Hepatocyte (in vitro differentiated cells): ENCODE measurements around the gene IMMP2L. TPM values are rescaled to one million over a fixed set of nuclear protein-coding genes. Genes with fewer than 3 reads are reported as not detected.

Source experiments
- DNase-seq: peaks from one replicate; pipeline ENCODE4 v3.0.0-alpha.2; 2016; ENCODE audit warnings: low spot score
- H2AFZ ChIP-seq: fragments of 200-600 bp; sonication (generic); 2 replicates; pipeline ENCODE4 v1.6.0; 2016; ENCODE audit warnings: antibody characterized with exemption, mild to moderate bottlenecking
- H3K27ac ChIP-seq: fragments of 200-600 bp; sonication (generic); 2 replicates; pipeline ENCODE4 v1.5.1; 2016; ENCODE audit warnings: mild to moderate bottlenecking
- H3K27me3 ChIP-seq: fragments of 200-600 bp; sonication (generic); 2 replicates; pipeline ENCODE4 v1.6.1; 2016
- H3K36me3 ChIP-seq: fragments of 200-600 bp; sonication (generic); replicated peaks from 2 replicates; pipeline ENCODE4 v1.5.1; 2016; ENCODE audit warnings: low read depth; ENCODE audit not compliant: insufficient read depth
- H3K4me1 ChIP-seq: fragments of 200-600 bp; sonication (generic); 2 replicates; pipeline ENCODE4 v1.5.1; 2016; ENCODE audit warnings: mild to moderate bottlenecking, moderate library complexity; ENCODE audit not compliant: insufficient read depth
- H3K4me2 ChIP-seq: fragments of 200-600 bp; sonication (generic); 2 replicates; pipeline ENCODE4 v1.6.0; 2016
- H3K4me3 ChIP-seq: fragments of 200-600 bp; sonication (generic); 2 replicates; pipeline ENCODE4 v1.5.1; 2016; ENCODE audit warnings: mild to moderate bottlenecking
- H3K79me2 ChIP-seq: fragments of 200-600 bp; sonication (generic); 2 replicates; pipeline ENCODE4 v1.6.0; 2017; ENCODE audit warnings: mild to moderate bottlenecking
- H3K9me2 ChIP-seq: fragments of 200-600 bp; sonication (generic); replicated peaks from 2 replicates; pipeline ENCODE4 v1.6.0; 2017; ENCODE audit warnings: mild to moderate bottlenecking; ENCODE audit not compliant: insufficient read depth
- H3K9me3 ChIP-seq: fragments of 200-600 bp; sonication (generic); 2 replicates; pipeline ENCODE4 v1.5.1; 2016; ENCODE audit warnings: low read depth, mild to moderate bottlenecking
- H4K20me1 ChIP-seq: fragments of 200-600 bp; sonication (generic); 2 replicates; pipeline ENCODE4 v1.6.0; 2016; ENCODE audit warnings: mild to moderate bottlenecking; ENCODE audit not compliant: insufficient read depth, poor library complexity, severe bottlenecking
- EZH2 ChIP-seq: fragments of 200-600 bp; sonication (generic); IDR thresholded peaks from 2 replicates; pipeline ENCODE4 v1.6.1; 2016; ENCODE audit warnings: antibody characterized with exemption, mild to moderate bottlenecking, borderline replicate concordance
- EZH2phosphoT487 ChIP-seq: fragments of 200-600 bp; sonication (generic); IDR thresholded peaks from one replicate; pipeline ENCODE4 v1.6.1; 2018; ENCODE audit warnings: antibody characterized with exemption, mild to moderate bottlenecking, low read depth, moderate library complexity; ENCODE audit not compliant: unreplicated experiment, severe bottlenecking
- WGBS: methylation state at CpG from one replicate; pipeline ENCODE4 v1.1.6; 2016; ENCODE audit warnings: low lambda C conversion rate; ENCODE audit errors: missing lambda C conversion rate; 5-methylcytosine and 5-hydroxymethylcytosine counted together
- polyA plus RNA-seq: library from polyadenylated mRNA; unstranded; fragments of >200 nt; fragmentation: Nextera tagmentation; extraction: Ambion mirVana; gene quantifications from 2 replicates; pipeline ENCODE4 v1.2.1, GENCODE V29; 2016
- total RNA-seq: library from RNA; depleted of rRNA; stranded (reverse); fragments of >200 nt; gene quantifications from 2 replicates; pipeline ENCODE4 v1.2.3, GENCODE V29; 2014
- TF ChIP-seq, protein P1 (sequence below): fragments of 200-600 bp; sonication (generic); IDR thresholded peaks from 2 replicates; pipeline ENCODE4 v1.5.1; 2016; ENCODE audit warnings: antibody characterized with exemption, mild to moderate bottlenecking; ENCODE audit not compliant: poor library complexity

Gene IMMP2L
- total and polyA plus RNA-seq, 2 experiments from 2014 or later, result 13.3 to 17.6 TPM

DNA sequence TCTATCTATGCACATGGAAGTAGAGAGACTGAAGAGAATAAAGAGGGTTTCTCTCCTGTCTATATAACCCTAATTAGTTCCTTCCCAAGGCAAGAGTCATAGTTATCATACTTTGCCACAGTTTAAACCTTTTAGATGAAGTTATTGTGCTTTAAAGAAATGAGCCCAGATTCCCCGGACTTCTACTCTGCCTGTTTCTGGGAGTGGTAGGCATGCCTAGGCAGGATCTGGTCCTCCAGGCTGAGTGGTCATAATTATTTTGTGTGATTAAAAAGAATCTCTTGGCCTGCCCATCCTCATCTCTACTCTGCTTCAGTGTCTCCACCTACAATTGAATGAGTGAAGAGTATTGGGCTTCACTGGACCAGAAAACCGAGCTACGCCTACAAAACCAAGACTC lies 179.2 kb downstream of the IMMP2L start:
- Histone ChIP-seq H3K4me2 (no peak overlapping the region), H3K27ac (no peak overlapping the region), H3K4me3 (no peak overlapping the region), H3K27me3 (no peaks in the 10 kb centered on the region), H3K9me3 (no peaks in the 10 kb centered on the region), H3K4me1 (no peaks in the 10 kb centered on the region), H3K79me2 (no peaks in the 10 kb centered on the region), H4K20me1 (no peaks in the 10 kb centered on the region), H3K36me3 (no peaks in the 10 kb centered on the region), H2AFZ (no peak overlapping the region), H3K9me2 (no peaks in the 10 kb centered on the region)
- no peak for DNase-seq
- TF ChIP-seq EZH2 (no peak), EZH2phosphoT487 (no peak)
- TF ChIP-seq, protein P1, sequence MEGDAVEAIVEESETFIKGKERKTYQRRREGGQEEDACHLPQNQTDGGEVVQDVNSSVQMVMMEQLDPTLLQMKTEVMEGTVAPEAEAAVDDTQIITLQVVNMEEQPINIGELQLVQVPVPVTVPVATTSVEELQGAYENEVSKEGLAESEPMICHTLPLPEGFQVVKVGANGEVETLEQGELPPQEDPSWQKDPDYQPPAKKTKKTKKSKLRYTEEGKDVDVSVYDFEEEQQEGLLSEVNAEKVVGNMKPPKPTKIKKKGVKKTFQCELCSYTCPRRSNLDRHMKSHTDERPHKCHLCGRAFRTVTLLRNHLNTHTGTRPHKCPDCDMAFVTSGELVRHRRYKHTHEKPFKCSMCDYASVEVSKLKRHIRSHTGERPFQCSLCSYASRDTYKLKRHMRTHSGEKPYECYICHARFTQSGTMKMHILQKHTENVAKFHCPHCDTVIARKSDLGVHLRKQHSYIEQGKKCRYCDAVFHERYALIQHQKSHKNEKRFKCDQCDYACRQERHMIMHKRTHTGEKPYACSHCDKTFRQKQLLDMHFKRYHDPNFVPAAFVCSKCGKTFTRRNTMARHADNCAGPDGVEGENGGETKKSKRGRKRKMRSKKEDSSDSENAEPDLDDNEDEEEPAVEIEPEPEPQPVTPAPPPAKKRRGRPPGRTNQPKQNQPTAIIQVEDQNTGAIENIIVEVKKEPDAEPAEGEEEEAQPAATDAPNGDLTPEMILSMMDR, result no peak
- WGBS, result 99% methylated on average over 3 of the region's 3 CpGs

DNA sequence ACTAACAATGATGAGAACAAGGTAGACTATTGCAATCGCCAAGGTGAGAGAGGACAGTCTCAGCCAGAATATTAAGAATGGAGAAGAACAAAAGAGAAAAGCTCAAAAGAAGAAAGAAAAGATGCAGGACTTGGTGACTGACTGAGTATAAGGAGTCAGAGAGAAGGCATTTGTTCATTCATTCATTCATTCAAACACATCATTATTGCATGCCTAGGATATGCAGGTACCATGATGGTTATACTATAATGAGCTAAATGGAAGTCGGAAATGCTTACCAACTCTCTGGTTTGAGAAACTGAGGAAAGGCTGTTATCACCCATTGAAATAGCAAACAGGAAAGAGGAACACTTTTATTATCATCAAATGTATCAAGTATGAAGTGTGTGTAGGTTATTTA lies 180.7 kb downstream of the IMMP2L start:
- Histone ChIP-seq H3K27me3 (no peaks in the 10 kb centered on the region), H3K36me3 (no peaks in the 10 kb centered on the region), H3K79me2 (no peaks in the 10 kb centered on the region), H3K4me3 (no peak overlapping the region), H3K4me2 (no peak overlapping the region), H2AFZ (no peak overlapping the region), H4K20me1 (no peaks in the 10 kb centered on the region), H3K4me1 (no peaks in the 10 kb centered on the region), H3K27ac (no peak overlapping the region), H3K9me3 (no peaks in the 10 kb centered on the region), H3K9me2 (no peaks in the 10 kb centered on the region)
- DNase-seq, result no peak
- 100% methylated on average over 2 of the region's 2 CpGs for WGBS
- no peak for TF ChIP-seq EZH2
- no peak for TF ChIP-seq EZH2phosphoT487
- TF ChIP-seq, protein P1, result no peak

DNA sequence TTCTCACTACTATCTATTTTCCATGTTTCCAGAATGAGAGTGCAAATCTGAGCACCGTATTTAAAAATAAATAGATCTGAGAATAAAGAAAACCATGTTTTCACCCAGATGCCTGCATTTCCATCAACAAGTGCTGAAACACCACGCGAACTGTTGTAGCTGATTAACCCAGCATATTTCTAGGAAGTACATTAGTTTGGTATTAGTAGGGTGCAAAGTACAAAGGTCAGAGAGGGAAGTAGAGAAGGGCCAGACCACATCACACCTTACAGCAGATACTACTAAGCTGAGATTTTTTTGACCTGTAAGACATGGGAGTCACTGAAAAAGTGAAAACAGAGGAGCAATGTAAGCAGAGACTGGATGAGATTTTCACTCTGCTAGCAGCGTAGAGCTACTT lies 181.3 kb downstream of the IMMP2L start:
- Histone ChIP-seq H3K9me3 (no peaks in the 10 kb centered on the region), H3K4me1 (no peaks in the 10 kb centered on the region), H3K27me3 (no peaks in the 10 kb centered on the region), H3K36me3 (no peaks in the 10 kb centered on the region), H3K9me2 (no peaks in the 10 kb centered on the region), H3K79me2 (no peaks in the 10 kb centered on the region), H3K27ac (no peak overlapping the region), H2AFZ (no peak overlapping the region), H3K4me3 (no peak overlapping the region), H3K4me2 (peak overlapping the region; percentile 40), H4K20me1 (no peaks in the 10 kb centered on the region)
- WGBS, result 64% methylated on average over 4 of the region's 4 CpGs
- TF ChIP-seq, protein P1, result no peak
- TF ChIP-seq EZH2 (no peak), EZH2phosphoT487 (no peak)
- DNase-seq, result peak; percentile 45

DNA sequence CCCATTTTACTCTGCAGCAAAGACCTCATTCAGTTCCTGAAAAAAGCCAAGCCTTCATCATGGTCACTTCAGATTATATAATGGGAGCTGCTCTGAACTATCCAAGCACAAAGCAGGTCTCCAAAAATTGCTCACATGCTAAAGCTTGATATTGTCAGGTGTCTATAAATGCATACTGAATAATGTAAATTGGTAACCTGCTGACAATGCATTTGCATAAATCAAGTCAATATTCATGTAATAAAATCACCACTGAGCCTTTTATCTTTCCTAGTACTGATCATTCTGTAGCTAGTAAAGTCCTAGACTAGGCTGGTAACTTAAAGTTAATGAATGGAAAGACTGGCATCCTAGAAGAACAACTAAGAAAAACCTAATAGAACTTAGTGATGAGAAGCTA lies 188.3 kb downstream of the IMMP2L start:
- Histone ChIP-seq H3K4me3 (no peak overlapping the region), H3K9me3 (no peaks in the 10 kb centered on the region), H3K79me2 (no peaks in the 10 kb centered on the region), H3K27me3 (no peaks in the 10 kb centered on the region), H2AFZ (no peak overlapping the region), H3K4me1 (no peaks in the 10 kb centered on the region), H4K20me1 (no peaks in the 10 kb centered on the region), H3K4me2 (no peak overlapping the region), H3K27ac (no peak overlapping the region), H3K36me3 (no peaks in the 10 kb centered on the region), H3K9me2 (no peaks in the 10 kb centered on the region)
- DNase-seq, result no peak
- TF ChIP-seq EZH2phosphoT487 (no peak), EZH2 (no peak)
- TF ChIP-seq, protein P1, result no peak
